Liver (tissue), 3 donors: ENCODE measurements around the gene FGD4.

Source experiments
- JUND ChIP-seq, 2 donors: IDR thresholded peaks; 2 replicates each; pipeline ENCODE4 v1.6.1; 2016; ENCODE audit warnings: antibody characterized with exemption in 2 of 2
- NR2F2 ChIP-seq: IDR thresholded peaks from 2 replicates; pipeline ENCODE4 v1.6.1; 2016; ENCODE audit warnings: antibody characterized with exemption
- RAD21 ChIP-seq, 2 donors: IDR thresholded peaks; 2 replicates each; pipeline ENCODE4 v1.6.1; 2016; ENCODE audit warnings: antibody characterized with exemption in 2 of 2, mild to moderate bottlenecking in 2 of 2
- RXRA ChIP-seq, 2 donors: IDR thresholded peaks; 2 replicates each; pipeline ENCODE4 v1.6.1; 2017 to 2018; ENCODE audit warnings: antibody characterized with exemption in 2 of 2, mild to moderate bottlenecking in 1 of 2
- TF ChIP-seq, protein P1 (sequence below): IDR thresholded peaks from 2 replicates; pipeline ENCODE4 v1.6.1; 2016; ENCODE audit warnings: antibody characterized with exemption
- TF ChIP-seq, protein P2 (sequence below): fragments of 150-350 bp; IDR thresholded peaks from 2 replicates; pipeline ENCODE4 v1.5.1; 2017; ENCODE audit warnings: improper control_type of control experiment, low read depth, low read length; ENCODE audit not compliant: missing input control
- TF ChIP-seq, protein P3 (sequence below): IDR thresholded peaks from 2 replicates; pipeline ENCODE4 v1.6.1; 2016; ENCODE audit warnings: antibody characterized with exemption
- donor health status: healthy.
- donor health status: healthy.

DNA sequence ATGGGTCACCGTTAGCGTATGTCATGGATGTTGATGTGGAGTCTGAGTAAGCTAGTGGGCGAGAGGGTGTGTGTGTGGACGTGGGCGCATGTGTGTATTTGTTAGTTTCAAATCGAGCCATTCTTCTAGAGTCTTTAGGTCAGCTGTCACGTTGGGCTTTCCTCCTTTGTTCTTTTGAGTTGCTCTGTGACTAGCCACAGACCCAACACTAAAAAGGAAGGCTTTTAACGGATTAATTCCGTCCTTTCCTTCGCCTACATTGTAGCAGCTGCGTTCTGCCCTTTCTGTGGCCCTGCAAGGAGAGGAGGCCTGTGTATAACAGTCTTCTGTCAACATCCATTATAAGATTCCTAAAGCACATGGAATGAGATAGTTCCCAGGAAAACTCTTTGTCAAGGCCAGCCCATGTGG lies 162.6 kb downstream of the FGD4 start:
- TF ChIP-seq, protein P1, sequence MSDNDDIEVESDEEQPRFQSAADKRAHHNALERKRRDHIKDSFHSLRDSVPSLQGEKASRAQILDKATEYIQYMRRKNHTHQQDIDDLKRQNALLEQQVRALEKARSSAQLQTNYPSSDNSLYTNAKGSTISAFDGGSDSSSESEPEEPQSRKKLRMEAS, result no peak
- TF ChIP-seq, protein P2, sequence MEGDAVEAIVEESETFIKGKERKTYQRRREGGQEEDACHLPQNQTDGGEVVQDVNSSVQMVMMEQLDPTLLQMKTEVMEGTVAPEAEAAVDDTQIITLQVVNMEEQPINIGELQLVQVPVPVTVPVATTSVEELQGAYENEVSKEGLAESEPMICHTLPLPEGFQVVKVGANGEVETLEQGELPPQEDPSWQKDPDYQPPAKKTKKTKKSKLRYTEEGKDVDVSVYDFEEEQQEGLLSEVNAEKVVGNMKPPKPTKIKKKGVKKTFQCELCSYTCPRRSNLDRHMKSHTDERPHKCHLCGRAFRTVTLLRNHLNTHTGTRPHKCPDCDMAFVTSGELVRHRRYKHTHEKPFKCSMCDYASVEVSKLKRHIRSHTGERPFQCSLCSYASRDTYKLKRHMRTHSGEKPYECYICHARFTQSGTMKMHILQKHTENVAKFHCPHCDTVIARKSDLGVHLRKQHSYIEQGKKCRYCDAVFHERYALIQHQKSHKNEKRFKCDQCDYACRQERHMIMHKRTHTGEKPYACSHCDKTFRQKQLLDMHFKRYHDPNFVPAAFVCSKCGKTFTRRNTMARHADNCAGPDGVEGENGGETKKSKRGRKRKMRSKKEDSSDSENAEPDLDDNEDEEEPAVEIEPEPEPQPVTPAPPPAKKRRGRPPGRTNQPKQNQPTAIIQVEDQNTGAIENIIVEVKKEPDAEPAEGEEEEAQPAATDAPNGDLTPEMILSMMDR, result no peak
- TF ChIP-seq RXRA (IDR thresholded peaks at IDR 0.05) (no peak), JUND (IDR thresholded peaks at IDR 0.05) (no peak), NR2F2 (no peak), RAD21 (IDR thresholded peaks at IDR 0.05) (no peak)
- TF ChIP-seq, protein P3, sequence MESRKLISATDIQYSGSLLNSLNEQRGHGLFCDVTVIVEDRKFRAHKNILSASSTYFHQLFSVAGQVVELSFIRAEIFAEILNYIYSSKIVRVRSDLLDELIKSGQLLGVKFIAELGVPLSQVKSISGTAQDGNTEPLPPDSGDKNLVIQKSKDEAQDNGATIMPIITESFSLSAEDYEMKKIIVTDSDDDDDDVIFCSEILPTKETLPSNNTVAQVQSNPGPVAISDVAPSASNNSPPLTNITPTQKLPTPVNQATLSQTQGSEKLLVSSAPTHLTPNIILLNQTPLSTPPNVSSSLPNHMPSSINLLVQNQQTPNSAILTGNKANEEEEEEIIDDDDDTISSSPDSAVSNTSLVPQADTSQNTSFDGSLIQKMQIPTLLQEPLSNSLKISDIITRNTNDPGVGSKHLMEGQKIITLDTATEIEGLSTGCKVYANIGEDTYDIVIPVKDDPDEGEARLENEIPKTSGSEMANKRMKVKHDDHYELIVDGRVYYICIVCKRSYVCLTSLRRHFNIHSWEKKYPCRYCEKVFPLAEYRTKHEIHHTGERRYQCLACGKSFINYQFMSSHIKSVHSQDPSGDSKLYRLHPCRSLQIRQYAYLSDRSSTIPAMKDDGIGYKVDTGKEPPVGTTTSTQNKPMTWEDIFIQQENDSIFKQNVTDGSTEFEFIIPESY, result no peak
